CD4-positive, alpha-beta memory T cell (primary cell): ENCODE results near the gene CLPTM1L. TPM values are rescaled to one million over a fixed set of nuclear protein-coding genes. Genes with fewer than 3 reads are reported as not detected.
"Not testable (repeated sequence)": the region's sequence is repeated elsewhere in the genome, so short reads cannot be mapped to it uniquely, and the experiment has no call there.

Source experiments
- CTCF ChIA-PET: fragments of 350-600 bp; sonication (Branson Sonifier 250); formaldehyde crosslinking; loops from one replicate; lab custom pipeline; 2021; ENCODE audit warnings: inconsistent platforms; ENCODE audit not compliant: partially characterized antibody; lab: Charles Lee
- POLR2A ChIA-PET: fragments of 350-600 bp; sonication (Branson Sonifier 250); formaldehyde crosslinking; loops from one replicate; lab custom pipeline; 2021; ENCODE audit not compliant: partially characterized antibody; lab: Charles Lee
- DNase-seq, 5 donors: peaks; one replicate each; pipeline versions ENCODE4 v3.0.0 to v3.0.0-alpha.2; 2020 to 2022; ENCODE audit warnings: mixed read lengths in 1 of 5
- H3K27ac ChIP-seq: one replicate; pipeline ENCODE4 v1.7.0; 2013; ENCODE audit warnings: low read depth, low read length
- H3K27me3 ChIP-seq: 2 replicates; pipeline ENCODE4 v1.7.0; 2013; ENCODE audit warnings: mild to moderate bottlenecking, low read length, moderate library complexity; ENCODE audit not compliant: insufficient read depth
- H3K36me3 ChIP-seq: 2 replicates; pipeline ENCODE4 v1.7.0; 2013; ENCODE audit warnings: mild to moderate bottlenecking, low read length, moderate library complexity; ENCODE audit not compliant: insufficient read depth
- H3K4me1 ChIP-seq: 2 replicates; pipeline ENCODE4 v1.7.0; 2013; ENCODE audit warnings: mild to moderate bottlenecking, low read length, moderate library complexity; ENCODE audit not compliant: insufficient read depth
- H3K4me3 ChIP-seq, 2 donors: one replicate each; pipeline ENCODE4 v1.7.0; 2013; ENCODE audit warnings: low read length in 2 of 2, mild to moderate bottlenecking in 1 of 2
- H3K9me3 ChIP-seq, 2 donors: one replicate each; pipeline ENCODE4 v1.7.0; 2013; ENCODE audit warnings: low read length in 2 of 2, control low read depth in 1 of 2; ENCODE audit not compliant: control insufficient read depth in 1 of 2
- H3K27ac Mint-ChIP-seq, 7 donors: one replicate each; pipeline ENCODE4 v1.8.0; 2020 to 2021; ENCODE audit warnings: mixed read lengths in 7 of 7, mild to moderate bottlenecking in 6 of 7, inconsistent platforms in 3 of 7, moderate library complexity in 3 of 7
- H3K27me3 Mint-ChIP-seq, 2 donors: one replicate each; pipeline ENCODE4 v1.8.0; 2020 to 2021; ENCODE audit warnings: mixed read lengths in 2 of 2
- H3K36me3 Mint-ChIP-seq, 2 donors: one replicate each; pipeline ENCODE4 v1.8.0; 2020 to 2021; ENCODE audit warnings: mixed read lengths in 2 of 2, inconsistent platforms in 1 of 2, mild to moderate bottlenecking in 1 of 2
- H3K4me1 Mint-ChIP-seq, 4 donors: one replicate each; pipeline ENCODE4 v1.8.0; 2020 to 2021; ENCODE audit warnings: mixed read lengths in 4 of 4, mild to moderate bottlenecking in 1 of 4
- H3K4me3 Mint-ChIP-seq, 8 donors: one replicate each; pipeline ENCODE4 v1.8.0; 2020 to 2021; ENCODE audit warnings: mixed read lengths in 8 of 8, mild to moderate bottlenecking in 7 of 8, moderate library complexity in 6 of 8, inconsistent platforms in 3 of 8
- H3K9me3 Mint-ChIP-seq, 8 donors: one replicate each; pipeline ENCODE4 v1.8.0; 2020 to 2021; ENCODE audit warnings: mixed read lengths in 8 of 8, mild to moderate bottlenecking in 5 of 8, inconsistent platforms in 3 of 8, moderate library complexity in 1 of 8
- intact Hi-C: fragments of 100-400 bp; cut with micrococcal nuclease; formaldehyde crosslinking; loops from one replicate; pipeline ENCODE4 v1.15.1; 2023
- polyA plus RNA-seq, 2 donors: library from polyadenylated mRNA; unstranded; fragments of 300-500 nt; fragmentation: Illumina TruSeq; gene quantifications; one replicate each; pipeline ENCODE4 v1.2.3, GENCODE V29; 2021
- total RNA-seq, 2 experiments: library from RNA; stranded (reverse); gene quantifications; one replicate each; pipeline ENCODE4 v1.2.3, GENCODE V29; 2021

Gene CLPTM1L
- total and polyA plus RNA-seq, 4 experiments from 2014 or later = 34.1 to 87.4 (median 72.6) TPM

GRCh38 chr5:1330847-1331831 lies 13.8 kb downstream of the CLPTM1L start:
- peaks cover 57% of the 10 kb centered on the region for H3K36me3 ChIP-seq
- H3K27me3 Mint-ChIP-seq = no peaks in the 10 kb centered on the region
- no peak overlapping the region for H3K27ac ChIP-seq
- ChIA-PET CTCF (interaction anchor here (0.8 kb wide), 1 partner anchor 49 kb away, joined by 3 read pairs; no protein-coding TSS in a partner anchor), POLR2A (interaction anchor here (1.0 to 1.3 kb wide), 2 partner anchors 14 to 16 kb away, joined by 3 to 4 read pairs; no protein-coding TSS in a partner anchor)
- peaks cover 3 to 17% (median 4%) of the 10 kb centered on the region in 4 donors for H3K4me1 Mint-ChIP-seq
- H3K4me1 ChIP-seq = no peaks in the 10 kb centered on the region
- H3K4me3 Mint-ChIP-seq = no peak overlapping the region
- intact Hi-C loops = no loop called here
- no peaks in the 10 kb centered on the region for H3K27me3 ChIP-seq
- no peak overlapping the region for H3K4me3 ChIP-seq
- peaks cover 29 to 66% of the 10 kb centered on the region in 2 donors for H3K36me3 Mint-ChIP-seq
- H3K9me3 Mint-ChIP-seq = no peaks in the 10 kb centered on the region
- no peak for DNase-seq
- no peaks in the 10 kb centered on the region for H3K9me3 ChIP-seq
- no peak overlapping the region for H3K27ac Mint-ChIP-seq

DNA sequence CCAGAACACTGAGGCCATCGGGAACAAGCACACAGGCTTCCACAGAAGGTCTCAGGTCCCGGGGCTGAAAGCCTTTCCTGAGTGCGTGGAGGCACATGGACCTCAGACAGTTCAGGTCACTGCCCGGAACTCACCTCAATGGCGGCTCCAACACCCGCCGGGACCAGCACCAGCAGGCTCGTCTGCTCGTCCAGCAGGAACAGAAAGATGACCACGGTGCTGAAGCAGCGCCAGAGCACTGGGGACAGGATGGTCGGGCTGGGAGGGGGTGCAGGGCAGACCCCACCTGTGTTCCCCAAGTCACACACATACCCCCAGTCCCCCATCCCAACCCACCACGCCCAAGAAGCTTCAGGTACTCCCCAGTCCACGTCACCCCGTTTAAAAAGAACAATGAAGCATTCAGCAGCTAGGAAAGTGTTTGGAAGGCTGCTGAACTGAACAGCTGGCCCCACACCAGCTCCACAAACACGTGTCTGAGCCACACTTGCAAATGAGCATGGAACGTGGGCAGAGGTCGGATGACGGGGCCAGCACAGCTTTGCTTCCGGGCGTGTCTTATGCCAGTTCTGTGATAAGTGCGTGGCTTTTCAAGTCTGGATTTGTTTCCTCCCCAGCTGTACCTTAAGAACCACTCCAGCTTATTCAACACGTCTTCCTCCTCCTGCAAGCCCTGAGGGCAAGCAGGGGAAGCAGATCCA lies 14.6 kb downstream of the CLPTM1L start:
- no peaks in the 10 kb centered on the region for H3K4me1 ChIP-seq
- peak overlapping the region in 1 of 7 donors; percentile 24 for H3K27ac Mint-ChIP-seq
- POLR2A ChIA-PET = interaction anchor here (1.0 to 1.3 kb wide), 2 partner anchors 13 to 15 kb away, joined by 3 to 4 read pairs; no protein-coding TSS in a partner anchor
- H3K4me3 Mint-ChIP-seq = no peak overlapping the region
- no peak overlapping the region for H3K4me3 ChIP-seq
- H3K36me3 Mint-ChIP-seq = peaks cover 30 to 67% of the 10 kb centered on the region in 2 donors
- no peaks in the 10 kb centered on the region for H3K9me3 ChIP-seq
- H3K27me3 ChIP-seq = no peaks in the 10 kb centered on the region
- intact Hi-C loops = no loop called here
- H3K36me3 ChIP-seq = peaks cover 57% of the 10 kb centered on the region
- no peak overlapping the region for H3K27ac ChIP-seq
- CTCF ChIA-PET = no interaction called here
- H3K27me3 Mint-ChIP-seq = no peaks in the 10 kb centered on the region
- peaks cover 0 to 15% (median 4%) of the 10 kb centered on the region in 4 donors for H3K4me1 Mint-ChIP-seq
- DNase-seq = no peak
- no peaks in the 10 kb centered on the region for H3K9me3 Mint-ChIP-seq

DNA sequence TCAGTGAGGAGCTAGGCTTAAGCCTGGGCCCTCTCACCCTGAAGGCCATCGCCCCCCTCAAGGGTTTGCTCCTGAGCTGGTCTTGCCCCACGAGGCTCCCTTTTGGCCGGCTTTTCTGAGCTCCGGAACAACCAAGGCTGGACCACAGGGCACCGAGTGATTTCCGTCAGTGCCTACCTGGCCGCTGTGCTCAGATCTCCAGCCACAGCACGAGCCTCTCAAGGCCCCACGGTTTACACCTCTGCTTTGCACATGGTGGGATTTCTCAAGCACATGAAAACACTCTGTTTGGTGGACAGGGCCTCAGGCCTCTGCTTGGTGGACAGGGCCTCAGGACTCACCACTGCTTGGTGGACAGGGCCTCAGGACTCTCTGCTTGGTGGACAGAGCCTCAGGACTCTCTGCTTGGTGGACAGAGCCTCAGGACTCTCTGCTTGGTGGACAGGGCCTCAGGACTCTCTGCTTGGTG lies 15.8 kb downstream of the CLPTM1L start:
- ChIA-PET CTCF (no interaction called here), POLR2A (interaction anchor here (1.2 kb wide), 2 partner anchors 15 to 16 kb away, joined by 4 to 5 read pairs; partner anchors contain the start of gene CLPTM1L)
- Histone ChIP-seq H3K9me3 (no peaks in the 10 kb centered on the region), H3K4me1 (no peaks in the 10 kb centered on the region), H3K4me3 (no peak overlapping the region), H3K27ac (no peak overlapping the region), H3K27me3 (no peaks in the 10 kb centered on the region), H3K36me3 (peaks cover 58% of the 10 kb centered on the region)
- intact Hi-C loops = no loop called here
- no peaks in the 10 kb centered on the region for H3K27me3 Mint-ChIP-seq
- DNase-seq = no peak
- H3K4me1 Mint-ChIP-seq = peaks cover 0 to 15% (median 4%) of the 10 kb centered on the region in 4 donors
- H3K9me3 Mint-ChIP-seq = no peaks in the 10 kb centered on the region
- no peak overlapping the region for H3K4me3 Mint-ChIP-seq
- peaks cover 25 to 62% of the 10 kb centered on the region in 2 donors for H3K36me3 Mint-ChIP-seq
- peak overlapping the region in 1 of 7 donors; percentile 7 for H3K27ac Mint-ChIP-seq

- peaks cover 0 to 15% (median 4%) of the 10 kb centered on the region in 4 donors for H3K4me1 Mint-ChIP-seq
- POLR2A ChIA-PET = interaction anchor here (1.2 kb wide), 2 partner anchors 15 to 16 kb away, joined by 4 to 5 read pairs; partner anchors contain the start of gene CLPTM1L
- H3K4me3 Mint-ChIP-seq = peak overlapping the region in 1 of 8 donors; percentile 13
Observed at GRCh38 chr5:1328237-1329110, 16.4 kb downstream of the CLPTM1L start.

DNA sequence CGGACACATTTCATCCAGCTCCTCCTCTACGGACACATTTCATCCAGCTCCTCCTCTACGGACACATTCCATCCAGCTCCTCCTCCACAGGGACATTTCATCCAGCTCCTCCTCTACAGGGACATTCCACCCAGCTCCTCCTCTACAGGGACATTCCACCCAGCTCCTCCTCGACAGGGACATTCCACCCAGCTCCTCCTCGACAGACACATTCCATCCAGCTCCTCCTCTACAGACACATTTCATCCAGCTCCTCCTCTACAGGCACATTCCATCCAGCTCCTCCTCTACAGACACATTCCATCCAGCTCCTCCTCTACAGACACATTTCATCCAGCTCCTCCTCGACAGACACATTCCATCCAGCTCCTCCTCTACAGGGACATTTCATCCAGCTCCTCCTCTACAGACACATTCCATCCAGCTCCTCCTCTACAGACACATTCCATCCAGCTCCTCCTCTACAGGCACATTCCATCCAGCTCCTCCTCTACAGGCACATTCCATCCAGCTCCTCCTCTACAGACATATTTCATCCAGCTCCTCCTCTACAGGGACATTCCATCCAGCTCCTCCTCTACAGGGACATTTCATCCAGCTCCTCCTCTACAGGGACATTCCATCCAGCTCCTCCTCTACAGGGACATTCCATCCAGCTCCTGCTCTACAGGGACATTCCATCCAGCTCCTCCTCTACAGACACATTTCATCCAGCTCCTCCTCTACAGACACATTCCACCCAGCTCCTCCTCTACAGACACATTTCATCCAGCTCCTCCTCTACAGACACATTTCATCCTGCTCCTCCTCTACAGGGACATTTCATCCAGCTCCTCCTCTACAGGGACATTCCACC lies 17.8 kb downstream of the CLPTM1L start:
- POLR2A ChIA-PET = interaction anchor here (0.6 to 2.1 kb wide), 3 partner anchors 8 to 14 kb away, joined by 3 to 8 read pairs (median 4); no protein-coding TSS in a partner anchor

More at GRCh38 chr5:1328237-1329110, 16.4 kb downstream of the CLPTM1L start:
- DNase-seq, H3K4me1 ChIP-seq, CTCF ChIA-PET, H3K9me3 Mint-ChIP-seq, H3K27me3 ChIP-seq, H3K27me3 Mint-ChIP-seq, H3K27ac ChIP-seq, H3K9me3 ChIP-seq, intact Hi-C loops, H3K4me3 ChIP-seq: not testable (repeated sequence)
- peaks cover 58% of the 10 kb centered on the region for H3K36me3 ChIP-seq
- peak overlapping the region in 5 of 7 donors; percentile 7 to 82 (median 44) for H3K27ac Mint-ChIP-seq
- H3K36me3 Mint-ChIP-seq = peaks cover 23 to 65% of the 10 kb centered on the region in 2 donors

More for the DNA sequence above, 17.8 kb downstream of the CLPTM1L start:
- peaks cover 62% of the 10 kb centered on the region for H3K36me3 ChIP-seq
- peaks cover 20 to 61% of the 10 kb centered on the region in 2 donors for H3K36me3 Mint-ChIP-seq
- H3K9me3 ChIP-seq, H3K27ac ChIP-seq, H3K27me3 ChIP-seq, H3K4me3 Mint-ChIP-seq, H3K4me1 ChIP-seq, intact Hi-C loops, DNase-seq, H3K27me3 Mint-ChIP-seq, H3K9me3 Mint-ChIP-seq, H3K4me3 ChIP-seq: not testable (repeated sequence)
- H3K4me1 Mint-ChIP-seq = peaks cover 0 to 13% (median 4%) of the 10 kb centered on the region in 4 donors
- CTCF ChIA-PET = interaction anchor here (1.3 kb wide), 1 partner anchor 53 kb away, joined by 3 read pairs; no protein-coding TSS in a partner anchor
- peak overlapping the region in 6 of 7 donors; percentile 4 to 73 (median 17) for H3K27ac Mint-ChIP-seq
